Measurements from ENCODE around the gene PSMD14.

Gene PSMD14

DNA sequence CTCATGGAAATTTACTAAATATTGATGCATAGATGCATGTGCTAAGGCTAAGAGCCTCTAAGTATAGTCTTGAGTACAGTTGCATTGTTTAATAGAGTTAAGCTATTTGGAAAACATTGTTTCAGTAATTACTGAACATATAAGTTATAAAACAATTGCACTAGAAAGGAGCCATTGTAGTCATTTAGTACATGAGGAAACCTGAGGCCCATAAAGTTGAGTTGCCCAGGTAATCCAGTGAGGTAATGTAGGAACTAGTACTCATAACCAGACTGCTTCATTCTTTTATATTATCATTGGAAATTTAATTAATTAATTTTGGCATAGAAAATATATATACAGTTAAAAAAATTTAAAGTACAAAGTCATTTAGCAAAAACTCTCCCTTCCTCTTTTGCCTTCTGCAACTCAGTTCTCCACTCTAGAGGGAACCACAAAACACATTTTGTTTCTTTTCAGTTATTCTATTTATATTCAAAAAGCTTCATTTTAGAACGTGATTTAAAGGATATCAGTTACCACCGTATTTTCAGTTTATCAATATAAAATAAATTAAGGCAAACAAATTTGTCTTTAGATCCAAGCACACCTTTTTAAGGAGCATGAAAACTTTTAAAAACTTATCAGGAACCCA lies 80.0 kb downstream of the PSMD14 start:
- DNase-seq, result no peak

DNA sequence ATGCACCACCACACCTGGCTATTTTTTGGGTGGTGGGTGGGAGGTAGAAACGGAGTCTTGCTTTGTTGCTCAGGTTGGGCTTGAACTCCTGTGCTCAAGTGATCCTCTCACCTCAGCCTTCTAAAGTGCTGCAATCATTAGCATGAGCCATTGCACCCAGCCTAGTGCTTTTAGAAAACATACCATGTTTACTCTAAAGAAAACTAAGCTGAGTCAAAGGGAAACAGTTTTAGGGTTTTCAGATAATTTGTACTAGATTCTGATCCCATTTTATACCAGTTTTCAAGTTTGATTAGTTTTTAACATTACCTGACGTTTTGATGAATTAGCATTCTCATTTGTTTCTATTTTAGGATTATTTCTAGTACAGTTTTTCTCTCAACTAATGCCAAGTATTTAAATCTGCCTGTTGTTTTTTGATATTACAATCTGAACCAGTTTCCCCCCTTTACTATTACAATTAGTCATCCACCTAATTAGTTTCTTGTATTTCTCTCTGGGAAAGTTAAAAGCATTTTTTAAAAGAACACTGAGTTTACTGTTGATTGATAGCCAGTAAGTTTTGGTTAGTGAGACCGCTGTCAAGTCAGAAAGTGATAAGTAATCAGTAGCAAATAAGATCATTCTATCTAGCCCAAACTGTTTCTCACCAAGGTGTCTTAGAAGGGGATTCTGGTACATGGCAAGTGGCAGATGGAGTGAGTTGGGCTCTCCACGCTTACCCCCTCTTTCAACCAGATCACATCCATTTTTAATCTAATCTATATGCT lies 83.7 kb downstream of the PSMD14 start:
- DNase-seq, result no peak

DNA sequence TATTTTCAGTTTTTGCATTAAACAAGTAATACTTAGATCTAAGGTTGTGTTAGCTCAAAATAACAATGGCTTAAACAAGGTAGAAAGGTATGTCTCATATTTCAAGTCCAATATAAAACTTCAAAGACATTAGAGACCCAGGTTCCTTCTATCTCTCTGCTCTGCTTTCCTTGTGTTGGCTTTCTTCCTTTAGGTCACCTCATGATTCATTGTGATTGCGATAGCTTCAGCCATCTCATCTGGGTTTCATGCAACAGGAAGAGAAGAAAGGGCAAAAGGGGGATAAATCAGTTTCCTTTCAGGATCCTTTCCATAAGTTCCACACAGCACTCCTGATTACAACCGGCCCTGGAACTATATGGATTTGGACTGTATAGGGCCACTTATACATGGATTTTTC lies 91.9 kb downstream of the PSMD14 start:
- DNase-seq, result no peak

DNA sequence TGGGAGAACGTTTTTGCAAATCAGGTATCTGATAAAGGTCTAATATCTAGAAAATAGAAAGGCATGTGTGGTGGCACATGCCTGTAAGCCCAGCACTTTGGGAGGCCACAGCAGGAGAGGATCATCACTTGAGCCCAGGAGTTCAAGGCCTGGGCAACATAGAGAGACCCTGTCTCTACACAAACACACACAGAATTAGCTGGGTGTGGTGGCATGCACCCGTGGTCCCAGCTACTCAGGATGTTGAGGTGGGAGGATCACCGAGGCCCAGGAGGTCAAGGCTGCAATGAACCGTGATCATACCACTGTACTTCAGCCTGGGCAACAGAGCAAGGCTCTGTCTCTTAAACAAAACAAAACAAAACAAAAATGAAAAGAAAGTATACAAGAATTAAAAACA lies 94.1 kb downstream of the PSMD14 start:
- DNase-seq, result no peak

DNA sequence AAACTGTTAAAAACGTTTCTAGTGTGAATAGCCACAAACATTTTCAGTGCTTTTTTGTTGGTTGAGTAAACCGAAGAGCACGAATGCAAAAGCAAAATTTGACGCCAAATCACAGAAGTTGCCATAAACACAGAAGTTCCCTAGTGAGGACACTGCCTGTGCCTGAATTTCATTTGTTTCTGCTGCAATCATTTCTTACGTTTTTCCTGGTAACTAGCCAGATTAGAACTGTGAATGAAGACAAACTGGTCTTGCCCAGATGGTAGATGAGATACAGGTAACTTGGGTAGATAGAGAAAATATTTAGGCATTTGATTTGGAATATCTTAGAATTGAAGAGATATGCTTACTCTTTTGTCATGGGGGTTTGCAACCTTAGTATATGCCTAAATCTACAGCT lies 98.1 kb downstream of the PSMD14 start:
- no peak for DNase-seq

DNA sequence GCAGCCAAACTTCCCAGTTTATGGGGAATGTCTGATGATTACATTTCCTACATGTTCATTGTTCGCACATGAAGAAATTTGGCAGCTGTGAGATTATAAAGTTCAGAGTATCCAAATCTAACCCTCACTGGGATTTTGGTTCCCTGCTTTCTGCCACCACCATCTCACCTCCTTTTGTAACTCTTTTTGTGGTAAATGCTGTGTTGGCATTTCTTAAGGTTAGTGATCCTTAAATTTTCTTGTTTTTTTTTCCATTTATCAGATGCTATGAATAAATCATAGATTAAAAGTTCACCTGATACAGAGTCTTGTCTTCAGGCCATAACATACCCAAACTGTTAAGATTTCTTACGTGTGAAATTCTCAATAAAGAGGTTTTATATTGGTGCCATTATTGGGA lies 99.4 kb downstream of the PSMD14 start:
- DNase-seq, result no peak

DNA sequence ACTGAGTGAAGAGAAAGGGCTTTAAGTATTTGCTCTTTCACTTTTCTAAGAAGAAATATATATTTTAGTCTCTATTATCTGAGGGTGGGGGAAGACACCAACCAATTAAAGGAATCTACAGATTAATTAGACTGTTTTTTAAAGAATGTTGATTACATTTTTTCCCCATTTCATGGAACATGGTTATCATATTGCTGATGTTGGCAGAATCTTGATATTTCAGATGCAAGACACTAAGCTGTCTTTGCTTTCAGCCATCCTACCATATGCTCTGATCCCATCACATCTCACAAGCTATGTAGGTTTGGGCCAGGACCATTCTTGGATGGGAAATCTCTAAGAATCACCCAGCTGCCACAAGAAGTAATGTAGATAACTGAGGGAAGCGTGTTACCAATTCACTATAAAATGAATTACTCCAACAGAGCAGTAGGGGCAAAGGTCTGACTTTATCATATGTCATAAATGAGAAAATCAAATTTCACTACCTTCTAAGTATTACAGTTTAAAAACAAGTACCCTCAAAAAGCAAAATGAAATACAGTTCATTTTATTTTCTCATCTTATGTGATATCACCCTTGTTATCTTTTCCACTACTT lies 101.2 kb downstream of the PSMD14 start:
- no peak for DNase-seq

DNA sequence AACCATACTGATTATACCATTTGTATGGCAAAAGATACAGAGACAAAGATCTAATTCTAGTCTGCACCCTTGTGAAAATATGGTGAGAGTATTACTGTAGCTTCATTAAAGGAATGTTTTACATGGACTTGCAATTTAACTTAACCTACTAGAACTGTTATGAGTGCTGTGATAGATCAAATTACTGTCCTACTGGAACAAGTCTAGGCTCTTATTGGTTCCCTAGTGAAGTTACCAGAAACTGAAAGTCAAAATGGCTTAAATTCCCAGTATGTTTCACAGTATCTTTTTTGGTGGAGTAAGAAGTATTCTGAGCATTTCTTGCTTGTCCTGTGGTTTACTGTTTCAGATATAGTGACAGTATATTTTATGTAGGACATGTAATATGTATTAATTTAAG lies 104.1 kb downstream of the PSMD14 start:
- no peak for DNase-seq

DNA sequence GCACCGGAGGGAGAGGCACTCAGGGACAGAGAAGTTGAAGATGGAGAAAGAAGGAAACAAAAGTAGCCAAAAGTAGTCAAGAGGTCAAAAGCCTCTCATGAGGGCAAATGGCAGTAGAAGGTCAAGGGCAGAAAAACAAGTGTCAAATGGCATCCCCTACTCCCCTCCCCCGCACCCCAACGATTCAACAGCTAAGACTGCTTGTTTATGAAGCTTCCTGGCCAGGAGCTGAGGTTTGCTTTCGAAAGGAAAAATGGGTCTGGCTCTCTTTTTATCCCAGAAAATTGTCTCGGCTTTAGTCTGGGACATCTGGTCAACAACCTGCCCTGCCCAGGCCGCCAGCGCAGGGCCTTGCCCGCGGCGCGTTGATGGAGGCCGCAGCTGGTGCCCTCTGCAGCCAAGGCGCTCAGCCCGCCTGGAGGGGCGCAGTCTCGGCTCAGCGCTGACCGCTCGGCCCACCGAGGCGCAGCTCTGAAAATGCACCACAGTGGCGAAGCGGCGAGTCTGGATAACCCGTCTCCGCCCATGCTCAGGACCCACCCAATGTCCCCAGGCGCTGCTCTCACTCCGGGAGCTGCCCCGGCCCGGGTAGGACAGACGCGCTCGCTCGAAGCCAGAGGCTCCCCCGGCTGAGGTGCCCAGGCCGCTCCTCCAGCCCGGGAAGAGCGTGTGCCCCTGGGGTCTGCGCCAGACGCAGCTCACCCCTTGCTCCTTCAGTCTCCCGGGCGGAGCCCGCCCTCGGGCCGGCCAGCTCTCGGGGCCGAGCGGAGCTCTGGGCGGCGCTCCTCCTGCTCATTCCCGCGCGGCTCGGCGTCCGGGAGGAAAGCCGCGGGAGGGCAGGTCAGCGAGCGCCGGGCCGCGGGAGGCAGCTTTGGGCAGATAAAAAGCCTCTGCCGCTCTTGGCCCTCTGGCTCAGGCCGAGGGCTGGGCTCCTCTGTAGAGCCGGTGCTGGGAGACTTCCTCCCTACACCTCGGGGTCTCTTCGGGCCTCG lies 106.1 kb downstream of the PSMD14 start:
- DNase-seq, result no peak

DNA sequence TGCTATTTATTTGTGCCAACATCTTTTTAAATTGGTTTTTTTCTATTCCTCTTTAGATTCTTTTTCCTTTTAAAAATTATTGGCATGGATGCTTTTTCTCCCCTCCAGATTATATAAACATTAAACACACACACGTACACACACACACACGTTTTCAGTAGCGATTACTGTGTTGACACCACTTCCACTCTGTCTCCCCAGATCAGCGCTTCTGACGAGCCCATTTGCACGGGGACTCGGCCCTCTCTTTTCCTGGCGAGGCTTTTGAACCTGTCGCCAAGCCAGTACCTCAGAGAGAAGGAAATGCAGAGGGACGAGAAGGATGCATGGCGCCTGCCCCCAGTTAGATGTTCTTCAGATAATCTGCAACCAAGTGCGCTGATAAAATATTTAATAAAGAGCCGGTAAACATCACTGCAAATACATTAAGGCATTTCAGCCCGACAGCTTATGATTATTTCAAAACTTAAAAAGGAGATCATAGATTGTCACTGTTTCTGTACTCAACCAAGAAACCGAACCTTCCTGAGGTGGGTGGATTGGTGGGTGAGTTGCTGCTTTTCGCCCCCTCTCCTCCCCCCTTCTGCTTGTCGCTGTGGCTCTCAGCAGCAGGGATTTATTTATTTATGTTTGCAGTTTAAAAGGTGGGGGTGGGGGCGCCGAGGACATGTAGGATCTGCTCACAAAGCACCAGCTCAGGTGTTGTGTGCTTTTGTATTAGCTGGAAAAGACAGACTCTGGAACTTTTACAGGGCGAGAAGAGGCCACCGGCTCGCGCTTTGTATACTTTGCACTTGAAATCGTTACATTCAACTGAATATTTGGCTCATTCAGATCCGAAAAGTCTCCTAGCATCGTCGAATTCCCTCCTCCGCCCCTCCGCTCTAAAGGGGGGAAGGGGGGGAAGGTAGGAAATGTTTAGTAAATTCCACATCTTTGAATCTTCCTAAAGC lies 107.1 kb downstream of the PSMD14 start:
- no peak for DNase-seq

DNA sequence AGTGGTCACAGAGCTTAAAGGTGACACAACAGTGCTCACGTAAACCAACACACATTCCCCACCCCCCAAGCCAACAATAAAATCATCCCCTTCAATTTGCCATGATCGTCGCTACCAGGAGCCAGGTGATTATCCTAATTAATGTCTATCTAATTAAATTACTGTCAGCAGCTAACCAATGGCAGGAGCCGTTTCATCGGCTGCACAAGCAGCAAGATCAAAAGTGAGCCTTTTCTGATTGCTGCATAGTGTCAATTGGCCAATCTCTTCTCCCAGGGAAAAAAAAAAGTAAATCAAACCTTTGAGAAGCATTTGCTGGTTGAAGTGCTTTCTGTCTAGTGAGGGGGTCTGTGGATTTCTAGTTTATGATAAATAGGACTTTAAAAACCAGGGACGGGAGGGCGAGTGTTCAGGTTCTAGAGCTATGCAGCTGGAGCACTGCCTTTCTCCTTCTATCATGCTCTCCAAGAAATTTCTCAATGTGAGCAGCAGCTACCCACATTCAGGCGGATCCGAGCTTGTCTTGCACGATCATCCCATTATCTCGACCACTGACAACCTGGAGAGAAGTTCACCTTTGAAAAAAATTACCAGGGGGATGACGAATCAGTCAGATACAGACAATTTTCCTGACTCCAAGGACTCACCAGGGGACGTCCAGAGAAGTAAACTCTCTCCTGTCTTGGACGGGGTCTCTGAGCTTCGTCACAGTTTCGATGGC lies 107.9 kb downstream of the PSMD14 start, which contains the start of gene TBR1:
Gene TBR1 (plus strand): TSS at position 311 of the 721 bp plus-strand sequence. CDS start 114 bp downstream, at position 425.
- DNase-seq, result no peak

DNA sequence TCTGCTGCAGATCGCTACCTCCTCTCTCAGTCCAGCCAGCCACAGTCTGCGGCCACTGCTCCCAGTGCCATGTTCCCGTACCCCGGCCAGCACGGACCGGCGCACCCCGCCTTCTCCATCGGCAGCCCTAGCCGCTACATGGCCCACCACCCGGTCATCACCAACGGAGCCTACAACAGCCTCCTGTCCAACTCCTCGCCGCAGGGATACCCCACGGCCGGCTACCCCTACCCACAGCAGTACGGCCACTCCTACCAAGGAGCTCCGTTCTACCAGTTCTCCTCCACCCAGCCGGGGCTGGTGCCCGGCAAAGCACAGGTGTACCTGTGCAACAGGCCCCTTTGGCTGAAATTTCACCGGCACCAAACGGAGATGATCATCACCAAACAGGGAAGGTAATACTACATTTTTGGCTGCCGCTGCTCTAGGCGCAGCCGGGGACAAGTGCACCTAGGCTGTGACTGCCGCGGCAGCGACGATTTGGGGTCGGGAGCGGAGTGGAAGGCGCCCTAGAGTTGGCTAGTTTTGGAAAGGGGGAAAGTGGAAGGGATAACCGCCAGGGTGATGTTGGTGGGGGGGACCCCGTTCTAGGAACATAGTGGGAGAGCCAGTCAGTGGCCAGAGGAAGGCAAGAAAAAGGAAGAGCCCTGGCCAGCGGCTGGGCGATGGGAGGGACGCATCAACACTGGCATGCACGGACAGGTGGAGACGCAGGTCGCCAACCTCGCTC lies 108.6 kb downstream of the PSMD14 start:
- no peak for DNase-seq

DNA sequence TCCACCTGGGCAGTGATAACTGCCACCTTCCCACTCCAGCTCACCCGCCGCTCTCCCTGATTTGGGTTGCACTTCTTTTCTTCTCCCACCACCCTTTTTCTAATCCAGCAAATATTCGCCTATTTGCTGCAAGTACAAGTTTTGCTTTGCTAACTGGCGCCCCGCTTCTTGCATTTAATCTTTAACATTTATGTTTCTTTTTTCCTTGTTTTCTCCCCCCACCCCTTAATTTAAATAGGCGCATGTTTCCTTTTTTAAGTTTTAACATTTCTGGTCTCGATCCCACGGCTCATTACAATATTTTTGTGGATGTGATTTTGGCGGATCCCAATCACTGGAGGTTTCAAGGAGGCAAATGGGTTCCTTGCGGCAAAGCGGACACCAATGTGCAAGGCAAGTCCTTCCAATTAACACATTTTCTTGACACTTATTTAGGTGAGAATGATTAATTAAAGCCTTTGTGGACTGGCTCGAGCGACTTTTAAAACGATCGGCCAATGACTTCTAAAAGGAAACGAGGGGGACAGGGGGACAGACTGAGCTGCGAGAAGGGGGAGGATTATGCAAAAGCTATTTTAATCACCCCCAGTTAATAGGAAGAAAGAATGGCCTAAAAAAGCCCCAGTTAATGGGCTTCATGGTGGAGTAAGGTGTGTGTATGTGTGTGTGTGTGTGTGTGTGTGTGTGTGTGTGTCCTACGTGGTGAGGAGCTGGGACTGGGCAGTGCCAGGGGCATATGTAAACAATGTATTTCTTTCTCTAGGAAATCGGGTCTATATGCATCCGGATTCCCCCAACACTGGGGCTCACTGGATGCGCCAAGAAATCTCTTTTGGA lies 109.4 kb downstream of the PSMD14 start:
- DNase-seq, result no peak

DNA sequence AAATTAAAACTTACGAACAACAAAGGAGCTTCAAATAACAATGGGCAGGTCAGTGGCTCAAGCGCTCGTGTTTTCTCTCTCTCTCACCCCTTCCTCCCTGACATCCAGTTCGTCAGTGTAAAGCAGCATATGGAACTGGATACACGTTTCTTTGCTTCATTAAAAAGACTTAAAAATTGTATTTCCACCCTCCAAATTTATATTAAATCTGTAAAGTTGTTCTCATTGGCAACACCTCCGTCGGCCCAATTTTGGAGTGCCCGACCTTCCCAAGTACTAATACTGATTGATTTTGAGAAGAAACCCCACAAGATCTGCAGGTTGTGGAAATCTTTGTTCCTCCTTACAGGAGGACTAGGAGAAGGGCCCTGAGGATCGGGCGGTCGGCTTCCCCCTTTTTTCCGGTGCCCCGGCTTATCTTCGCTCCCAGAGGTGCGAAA lies 110.1 kb downstream of the PSMD14 start:
- DNase-seq, result no peak

DNA sequence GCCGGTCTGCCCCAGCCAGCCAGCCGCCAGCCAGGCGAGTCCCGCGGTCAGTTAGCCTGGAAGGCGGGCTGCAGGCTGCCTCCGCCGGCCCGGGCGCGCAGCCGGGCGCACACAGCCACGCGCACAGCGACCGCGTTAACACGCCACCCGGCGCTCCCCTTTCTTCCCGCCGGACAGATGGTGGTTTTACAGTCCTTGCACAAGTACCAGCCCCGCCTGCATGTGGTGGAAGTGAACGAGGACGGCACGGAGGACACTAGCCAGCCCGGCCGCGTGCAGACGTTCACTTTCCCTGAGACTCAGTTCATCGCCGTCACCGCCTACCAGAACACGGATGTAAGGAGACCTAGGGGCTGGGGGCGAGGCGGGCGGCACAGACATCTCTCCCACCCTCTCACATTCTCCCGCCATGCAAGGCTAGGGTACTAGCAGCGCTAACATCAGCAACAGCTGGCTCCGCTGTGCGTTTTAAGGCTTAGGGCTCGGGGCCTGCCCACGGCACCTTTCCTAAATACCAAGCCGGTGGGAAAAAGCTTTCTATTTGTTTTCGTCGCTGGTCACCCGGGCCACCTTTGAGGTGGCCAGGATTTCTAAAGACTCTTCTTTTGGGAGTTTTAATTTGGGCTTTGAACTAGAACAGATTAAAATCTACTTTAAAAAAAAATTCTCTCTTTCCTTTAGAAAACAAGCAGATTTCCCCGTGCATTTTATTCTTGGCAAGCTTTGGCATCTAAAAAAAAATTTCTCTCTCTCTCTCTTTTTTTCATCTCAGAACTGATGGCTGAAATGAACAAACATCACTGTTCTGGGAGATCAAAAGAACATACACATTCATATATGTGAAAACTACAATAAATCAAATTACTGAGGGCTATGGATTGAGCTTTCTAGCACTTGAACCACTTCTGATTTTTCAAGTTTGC lies 110.8 kb downstream of the PSMD14 start:
- no peak for DNase-seq

DNA sequence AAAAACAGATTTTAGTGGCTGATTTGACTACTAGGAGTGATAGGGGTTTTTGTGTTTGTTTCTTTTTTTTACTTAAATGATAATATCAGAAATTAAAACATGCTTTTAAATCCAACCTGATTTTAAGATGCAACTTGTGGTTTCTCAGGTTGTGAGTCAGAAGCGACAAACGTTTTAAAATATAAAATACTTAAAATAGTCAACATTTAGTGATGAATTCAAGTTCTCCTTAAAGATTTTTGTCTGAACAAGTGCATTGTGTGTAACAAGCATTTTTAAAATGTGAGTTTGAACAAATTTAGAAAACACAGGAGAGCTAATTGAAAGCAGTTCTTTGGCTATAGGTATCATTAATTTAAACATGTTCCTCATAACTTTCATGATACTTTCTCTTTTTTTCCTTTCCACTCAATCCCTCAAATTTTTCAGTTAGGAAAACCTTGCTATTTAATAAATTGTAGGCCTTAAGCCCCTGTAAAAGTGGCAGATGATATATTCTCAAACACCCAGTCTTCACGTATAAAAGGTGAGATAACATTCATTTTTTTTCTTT lies 111.5 kb downstream of the PSMD14 start:
- DNase-seq, result no peak

DNA sequence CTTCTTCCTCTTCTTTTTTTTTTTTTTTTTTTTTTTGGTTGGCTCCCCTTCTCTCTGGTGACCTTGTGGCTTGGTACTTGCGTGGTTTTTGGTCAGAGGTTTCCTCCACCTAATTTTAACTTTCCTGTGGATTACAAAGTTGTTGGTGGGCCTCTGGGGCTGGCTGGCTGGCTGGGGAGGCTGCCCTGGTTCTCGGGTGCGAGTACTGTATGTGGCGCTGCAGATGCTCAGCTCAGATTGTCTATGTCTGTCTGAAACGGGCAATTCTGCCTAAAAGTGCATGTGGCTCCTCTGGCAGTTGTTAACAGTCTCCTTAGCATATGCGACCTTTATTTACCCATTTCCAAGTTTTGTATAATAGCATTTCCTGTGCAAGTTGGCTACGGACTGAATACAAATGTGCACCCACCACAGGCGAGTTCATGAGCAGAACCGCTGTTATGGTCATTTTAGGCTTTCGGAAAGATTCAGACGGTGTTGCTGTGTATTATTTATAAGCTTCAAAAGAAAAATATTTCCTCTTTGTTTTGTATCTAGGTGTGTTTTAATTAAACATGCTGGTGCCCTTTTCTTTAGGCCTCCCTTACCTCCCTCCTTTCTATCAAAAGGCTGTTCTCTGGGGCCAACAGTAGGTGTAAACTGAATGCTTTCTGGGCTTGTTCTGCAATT lies 112.3 kb downstream of the PSMD14 start:
- DNase-seq, result no peak

All from stimulated activated CD8-positive, alpha-beta memory T cell treated with anti-CD3 and anti-CD28 coated beads, Interleukin-4, amount 100 ng/mL, for 48 hours (primary cell).